Loucy (cell line): ENCODE results near the gene PRDM5.

Experiments
- EZH2phosphoT487 ChIP-seq: fragments of 200-600 bp; IDR thresholded peaks from 2 replicates; pipeline ENCODE4 v1.6.1; 2018; ENCODE audit warnings: antibody characterized with exemption, mild to moderate bottlenecking, moderate library complexity, borderline replicate concordance
- TF ChIP-seq, protein P1 (sequence below): fragments of 200-600 bp; sonication (generic); conservative IDR thresholded peaks from 2 replicates; pipeline ENCODE4 v1.5.1; 2014; ENCODE audit warnings: mild to moderate bottlenecking, antibody characterized with exemption, low read length

DNA sequence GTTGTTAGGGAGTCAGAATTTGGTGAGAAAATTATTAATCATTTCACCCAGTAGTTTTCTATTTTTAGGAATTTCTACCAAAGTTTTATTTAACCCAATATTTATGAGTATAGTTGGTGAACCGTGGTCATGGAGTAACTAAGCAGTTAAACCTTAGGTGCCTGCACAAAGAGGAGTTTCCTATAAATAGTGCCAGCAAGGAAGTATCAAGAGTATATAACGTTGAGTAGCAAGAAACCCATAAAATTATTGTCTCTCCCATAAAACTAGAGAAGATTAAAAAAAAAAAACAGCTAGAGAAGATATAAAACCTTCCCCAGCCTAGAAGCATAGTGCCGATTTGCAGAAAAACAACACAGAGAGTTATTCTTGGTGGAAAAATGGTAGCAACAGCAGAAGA is 158.9 kb downstream of the PRDM5 start:
- TF ChIP-seq, protein P1, sequence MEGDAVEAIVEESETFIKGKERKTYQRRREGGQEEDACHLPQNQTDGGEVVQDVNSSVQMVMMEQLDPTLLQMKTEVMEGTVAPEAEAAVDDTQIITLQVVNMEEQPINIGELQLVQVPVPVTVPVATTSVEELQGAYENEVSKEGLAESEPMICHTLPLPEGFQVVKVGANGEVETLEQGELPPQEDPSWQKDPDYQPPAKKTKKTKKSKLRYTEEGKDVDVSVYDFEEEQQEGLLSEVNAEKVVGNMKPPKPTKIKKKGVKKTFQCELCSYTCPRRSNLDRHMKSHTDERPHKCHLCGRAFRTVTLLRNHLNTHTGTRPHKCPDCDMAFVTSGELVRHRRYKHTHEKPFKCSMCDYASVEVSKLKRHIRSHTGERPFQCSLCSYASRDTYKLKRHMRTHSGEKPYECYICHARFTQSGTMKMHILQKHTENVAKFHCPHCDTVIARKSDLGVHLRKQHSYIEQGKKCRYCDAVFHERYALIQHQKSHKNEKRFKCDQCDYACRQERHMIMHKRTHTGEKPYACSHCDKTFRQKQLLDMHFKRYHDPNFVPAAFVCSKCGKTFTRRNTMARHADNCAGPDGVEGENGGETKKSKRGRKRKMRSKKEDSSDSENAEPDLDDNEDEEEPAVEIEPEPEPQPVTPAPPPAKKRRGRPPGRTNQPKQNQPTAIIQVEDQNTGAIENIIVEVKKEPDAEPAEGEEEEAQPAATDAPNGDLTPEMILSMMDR: no peak
- TF ChIP-seq EZH2phosphoT487: no peak
